GM12891 (cell line): ENCODE results near the gene GPR161.

ENCODE experiments used
- POLR2A ChIP-seq: IDR thresholded peaks from 2 replicates; pipeline ENCODE4 v1.6.1; 2011; ENCODE audit warnings: low read depth, low read length, control low read depth
- POLR2AphosphoS5 ChIP-seq: IDR thresholded peaks from 2 replicates; pipeline ENCODE4 v1.6.1; 2011; ENCODE audit warnings: low read depth, low read length, control low read depth
- SPI1 ChIP-seq: IDR thresholded peaks from 2 replicates; pipeline ENCODE4 v1.6.1; 2011; ENCODE audit warnings: low read depth, low read length, control low read depth
- TAF1 ChIP-seq: IDR thresholded peaks from 2 replicates; pipeline ENCODE4 v1.6.1; 2011; ENCODE audit warnings: low read depth, low read length, control low read depth

- TF ChIP-seq POLR2A (no peak), TAF1 (no peak), POLR2AphosphoS5 (no peak), SPI1 (no peak)
Observed at GRCh38 chr1:168110896-168111545, 25.7 kb downstream of the GPR161 start.
